Smooth muscle cell of the brain vasculature (primary cell): Measurements from ENCODE around the gene DUSP11.
"Not testable (repeated sequence)": the region's sequence is repeated elsewhere in the genome, so short reads cannot be mapped to it uniquely, and the experiment has no call there.

ENCODE experiments used
- DNase-seq: peaks from one replicate; pipeline ENCODE4 v3.0.0-alpha.2; 2012; ENCODE audit warnings: low read depth, low spot score

DUSP11 gene

DNA sequence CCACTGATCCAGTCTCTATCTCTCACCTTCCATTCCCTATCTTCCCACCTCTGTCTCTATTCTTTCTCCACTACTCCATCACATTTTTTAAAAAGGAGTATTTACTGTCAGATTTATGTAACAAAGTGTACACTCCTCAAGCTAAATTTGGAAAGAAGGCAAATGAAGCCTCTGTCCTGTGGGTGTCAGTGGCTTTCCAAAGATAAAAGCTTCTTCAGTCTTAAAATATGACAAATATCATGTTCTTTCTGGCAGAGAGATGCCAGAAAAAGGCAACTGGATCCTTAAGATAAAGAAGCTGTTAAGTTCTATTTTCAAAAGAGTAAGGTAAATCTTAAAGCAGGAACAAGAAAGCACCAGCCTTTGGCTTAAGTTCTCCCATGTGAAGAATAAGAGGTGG is 7.1 kb downstream of the DUSP11 start:
- DNase-seq = no peak

GRCh38 chr2:73770725-73771124 is 9.2 kb downstream of the DUSP11 start:
- DNase-seq = no peak

DNA sequence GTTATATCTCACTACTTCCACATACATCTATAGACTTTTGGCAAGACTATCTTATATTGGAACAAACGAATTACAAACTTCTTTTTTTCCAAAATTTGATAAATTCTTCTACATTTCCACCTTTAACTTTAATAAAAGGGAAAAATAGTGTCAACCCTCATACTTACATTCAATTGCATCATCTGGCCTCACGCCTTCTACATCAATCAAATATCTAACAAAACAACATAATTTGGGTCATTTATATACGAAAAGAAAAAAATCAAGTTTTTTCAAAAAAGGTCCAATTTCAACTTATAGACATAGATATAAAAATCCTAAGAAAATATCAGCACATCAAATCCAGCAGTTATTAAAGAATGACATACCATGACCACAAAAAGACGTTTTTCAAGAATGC is 12.9 kb downstream of the DUSP11 start:
- DNase-seq = no peak

DNA sequence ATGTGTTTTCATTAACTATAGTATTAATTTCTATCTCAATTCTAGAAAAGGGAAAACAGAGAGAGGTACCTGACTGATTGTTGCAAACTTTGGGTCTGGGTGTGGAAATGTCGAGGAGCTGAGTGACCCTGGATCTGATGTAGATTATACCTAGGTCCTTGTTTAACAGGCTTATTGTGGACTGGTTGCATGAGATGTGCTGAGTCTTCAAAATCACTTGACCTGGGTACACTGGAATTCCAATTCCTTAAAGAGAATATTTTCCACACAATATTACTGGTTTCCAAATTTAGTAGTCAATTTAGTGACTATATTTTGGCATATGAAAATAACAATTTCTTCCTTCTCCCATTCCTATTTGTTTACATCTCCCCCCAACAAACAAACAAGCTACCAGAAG is 13.6 kb downstream of the DUSP11 start:
- DNase-seq = no peak

- no peak for DNase-seq
Measured at GRCh38 chr2:73764945-73765344, 15.0 kb downstream of the DUSP11 start.

- DNase-seq = no peak
Measured at GRCh38 chr2:73762571-73762970, 17.3 kb downstream of the DUSP11 start.

GRCh38 chr2:73759904-73760303 is 20.0 kb downstream of the DUSP11 start:
- no peak for DNase-seq

- DNase-seq = no peak
Measured at GRCh38 chr2:73759285-73759764, 20.6 kb downstream of the DUSP11 start.

GRCh38 chr2:73754332-73754731 is 25.6 kb downstream of the DUSP11 start:
- not testable (repeated sequence) for DNase-seq

DNA sequence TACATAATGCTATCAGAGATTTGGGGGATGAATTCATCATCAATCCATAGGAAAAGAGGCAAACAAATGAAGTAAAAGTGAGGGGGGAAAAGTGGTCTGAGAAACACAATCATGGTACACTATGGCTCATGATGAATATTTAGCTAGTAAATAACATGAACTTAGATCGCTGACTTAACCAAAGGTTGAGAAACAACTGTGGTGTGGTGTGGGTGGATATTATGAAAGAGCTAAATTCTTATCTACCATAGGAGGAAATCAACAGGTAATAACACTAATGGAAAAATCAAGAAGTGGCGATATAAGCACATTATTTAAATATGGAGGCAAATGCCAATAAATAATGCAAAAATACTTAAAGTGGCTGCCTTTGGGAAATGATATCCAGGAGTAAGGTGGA is 30.6 kb downstream of the DUSP11 start:
- DNase-seq = no peak

- DNase-seq = no peak
Measured at GRCh38 chr2:73746877-73747208, 33.1 kb downstream of the DUSP11 start.

GRCh38 chr2:73746015-73746876 is 33.7 kb downstream of the DUSP11 start:
- DNase-seq = no peak

DNA sequence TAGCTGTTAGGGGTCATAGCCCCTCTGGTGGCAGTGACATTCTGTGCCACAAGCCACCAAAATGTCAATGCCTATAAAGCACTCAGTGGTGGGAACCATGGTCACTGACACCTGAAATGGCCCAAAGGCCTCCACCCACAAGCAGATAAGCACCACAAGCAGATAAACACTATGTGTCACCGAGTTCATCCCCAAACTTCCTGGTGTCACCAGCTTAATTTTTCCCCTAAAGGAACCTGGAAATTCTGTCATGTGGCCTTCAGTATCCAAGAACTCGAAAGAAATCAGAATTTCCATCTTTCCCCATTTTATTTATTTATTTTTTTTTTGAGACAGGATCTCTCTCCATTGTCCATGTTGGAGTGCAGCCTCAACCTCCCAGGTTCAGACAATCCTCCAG is 39.1 kb downstream of the DUSP11 start:
- no peak for DNase-seq

GRCh38 chr2:73739101-73739500 is 40.8 kb downstream of the DUSP11 start:
- DNase-seq = no peak

DNA sequence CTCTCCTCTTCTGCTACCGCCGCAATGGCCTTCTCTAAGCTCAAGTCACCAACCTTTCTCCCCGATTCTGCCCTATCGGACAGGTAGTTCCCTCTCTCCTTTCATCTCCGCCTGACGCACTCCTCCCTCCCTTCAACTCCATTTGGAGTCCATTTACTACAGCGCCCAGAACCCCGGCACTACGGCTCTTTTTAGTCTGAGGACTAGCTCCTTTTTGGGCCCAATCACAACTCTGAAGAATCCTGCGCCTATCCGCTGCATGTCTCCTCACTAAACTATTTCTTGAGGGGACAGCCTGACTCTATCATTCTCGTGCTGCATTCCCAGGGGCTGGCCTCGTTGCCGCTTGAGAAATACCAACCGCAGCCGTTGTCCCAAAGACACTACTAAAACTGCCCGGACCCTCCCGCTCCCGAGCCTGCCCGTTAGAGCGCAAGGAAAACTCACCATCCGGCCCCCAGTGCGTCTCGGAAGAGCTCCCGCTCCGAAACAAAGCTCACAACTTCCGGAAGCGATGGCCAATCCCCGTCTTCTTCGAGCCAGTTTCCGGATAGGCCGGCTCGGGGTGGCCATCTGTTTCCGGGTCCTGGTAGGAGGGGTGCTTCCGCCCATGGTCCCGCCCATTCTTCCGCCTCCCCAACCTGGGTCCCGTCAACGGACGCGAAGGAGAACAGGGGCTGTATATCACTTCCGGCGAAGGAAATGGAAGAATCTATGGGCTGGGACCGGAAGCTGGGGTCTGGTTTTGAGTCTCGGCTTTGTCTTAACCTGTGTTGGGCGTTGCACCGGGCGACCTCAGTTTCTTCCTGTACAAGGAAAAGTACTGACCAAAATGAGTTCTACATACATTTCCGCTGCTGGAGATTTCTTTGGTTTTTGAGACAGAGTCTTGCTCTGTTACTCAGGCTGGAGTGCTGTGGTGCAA is 42.8 kb downstream of the DUSP11 start, which contains the start of gene TPRKB:
Gene TPRKB, minus strand, starts transcription at position 491 of the 925 bp plus-strand sequence. CDS start 2,776 bp downstream, outside the sequence.
- peak; percentile 90 for DNase-seq

DNA sequence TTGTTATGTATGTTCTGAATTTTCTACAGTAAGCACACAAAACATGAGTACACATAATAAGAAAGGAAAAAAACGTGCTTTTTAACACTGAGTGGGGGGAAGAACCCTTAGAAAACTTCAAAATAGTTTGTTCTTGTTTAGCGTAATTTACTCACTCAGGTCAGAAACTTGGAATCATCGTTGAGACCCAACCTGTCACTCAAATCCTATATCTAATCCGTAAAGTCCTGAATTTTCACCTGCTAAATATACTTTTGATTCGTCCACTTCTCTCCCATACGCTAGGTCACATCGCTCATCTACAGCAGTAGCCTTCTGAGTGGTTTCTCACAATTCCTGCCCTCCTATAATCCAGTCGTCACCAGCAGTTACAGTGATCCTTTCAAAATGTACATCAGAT is 43.5 kb downstream of the DUSP11 start:
- no peak for DNase-seq

DNA sequence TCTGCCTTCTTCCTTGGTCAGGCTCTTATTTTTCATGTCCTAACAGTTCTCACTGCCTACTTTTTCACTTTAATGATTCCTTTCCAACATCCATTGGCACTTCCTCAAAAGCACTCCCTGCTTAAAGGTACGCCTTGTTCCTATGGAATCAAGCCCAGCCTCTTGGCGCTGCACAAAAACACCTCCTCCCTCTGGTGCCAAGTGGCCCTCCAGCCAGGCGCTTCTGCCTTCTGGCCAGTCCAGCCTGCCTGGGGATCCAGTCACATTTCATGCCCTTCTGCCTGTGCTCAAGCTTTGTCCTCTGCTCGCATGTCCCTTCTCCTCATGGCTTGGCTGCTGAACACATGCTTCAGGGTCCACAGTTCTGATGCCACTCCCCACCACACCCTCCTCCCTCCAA is 49.1 kb downstream of the DUSP11 start:
- no peak for DNase-seq

DNA sequence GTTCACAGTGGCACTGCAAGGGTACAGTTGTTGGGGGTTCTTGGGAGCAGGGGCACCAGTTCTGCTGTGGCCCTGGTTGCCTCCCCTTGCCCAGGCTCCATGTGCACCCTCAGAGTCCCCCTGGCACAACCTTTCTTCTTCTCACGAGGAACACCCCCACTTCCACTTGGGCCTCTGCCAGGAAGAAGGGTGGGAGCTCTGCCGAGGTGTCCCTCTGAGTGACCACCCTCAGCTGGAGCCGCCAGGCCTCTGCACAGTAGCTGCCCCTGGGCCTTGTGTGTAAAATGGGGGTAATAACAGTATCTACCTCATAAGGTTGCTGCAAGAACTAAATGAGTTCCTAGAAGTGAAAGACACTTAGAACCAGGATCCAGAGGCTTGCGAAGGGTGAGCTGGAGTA is 51.2 kb downstream of the DUSP11 start:
- no peak for DNase-seq

DNA sequence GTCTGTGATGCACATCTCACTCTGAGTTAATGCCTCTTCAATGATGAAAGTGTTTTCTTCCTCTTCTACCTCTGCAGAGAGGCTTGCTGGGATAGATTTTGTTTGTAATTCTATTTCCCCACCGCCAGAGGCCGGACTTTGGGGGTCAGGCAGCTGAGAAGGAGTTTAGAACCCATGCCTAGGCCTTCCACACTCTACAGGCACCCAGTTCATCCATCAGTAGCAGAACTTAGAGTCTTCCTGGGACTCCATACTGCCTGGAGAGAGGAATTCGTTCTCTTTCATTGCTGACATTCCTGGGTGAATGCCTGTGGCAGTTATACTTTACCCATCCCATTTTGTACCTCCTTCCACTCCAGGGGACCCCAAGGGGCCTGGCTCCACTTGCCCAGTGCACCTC is 51.9 kb downstream of the DUSP11 start:
- no peak for DNase-seq

DNA sequence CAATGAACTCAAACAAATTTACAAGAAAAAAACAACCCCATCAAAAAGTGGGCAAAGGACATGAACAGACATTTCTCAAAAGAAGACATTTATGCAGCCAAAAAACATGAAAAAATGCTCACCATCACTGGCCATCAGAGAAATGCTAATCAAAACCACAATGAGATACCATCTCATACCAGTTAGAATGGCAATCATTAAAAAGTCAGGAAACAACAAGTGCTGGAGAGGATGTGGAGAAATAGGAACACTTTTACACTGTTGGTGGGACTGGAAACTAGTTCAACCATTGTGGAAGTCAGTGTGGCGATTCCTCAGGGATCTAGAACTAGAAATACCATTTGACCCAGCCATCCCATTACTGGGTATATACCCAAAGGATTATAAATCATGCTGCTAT is 53.2 kb downstream of the DUSP11 start:
- not testable (repeated sequence) for DNase-seq

DNA sequence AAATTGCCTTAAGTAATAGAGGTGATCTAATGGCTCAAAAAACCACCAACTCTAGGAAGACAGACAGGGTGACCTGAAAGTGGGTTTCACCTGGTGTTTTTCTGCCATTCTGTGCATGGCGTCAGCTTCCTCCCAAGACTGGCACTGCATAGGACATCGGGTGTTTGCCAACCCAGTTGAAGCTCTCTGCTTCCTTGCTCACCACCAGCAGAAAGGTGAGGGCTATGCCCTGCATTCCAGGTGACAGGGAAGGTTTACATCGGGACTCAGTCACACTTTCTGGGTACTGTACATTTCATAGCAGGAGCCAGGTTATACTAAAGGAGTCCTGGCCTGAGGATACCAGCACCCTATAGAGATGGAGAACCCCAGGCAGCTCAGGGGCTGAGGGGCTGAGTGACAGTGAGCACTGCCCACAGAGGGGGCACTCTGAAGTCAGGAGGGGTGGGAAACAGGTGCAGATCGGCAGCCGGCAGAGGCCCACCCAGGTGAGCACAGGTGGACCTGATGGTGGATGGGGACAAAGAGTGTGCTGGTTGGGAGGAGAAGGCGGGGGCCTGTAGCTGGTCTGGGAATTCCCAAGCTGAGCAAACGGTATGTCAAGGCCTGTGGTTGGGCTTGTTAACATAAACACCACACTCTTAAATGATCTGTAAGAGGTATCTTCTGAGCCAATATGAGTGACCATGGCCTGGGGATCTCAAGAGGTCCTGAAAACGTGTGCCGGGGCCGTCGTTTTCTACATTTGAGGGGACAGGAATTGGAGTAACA is 60.9 kb downstream of the DUSP11 start:
- DNase-seq = no peak

DNA sequence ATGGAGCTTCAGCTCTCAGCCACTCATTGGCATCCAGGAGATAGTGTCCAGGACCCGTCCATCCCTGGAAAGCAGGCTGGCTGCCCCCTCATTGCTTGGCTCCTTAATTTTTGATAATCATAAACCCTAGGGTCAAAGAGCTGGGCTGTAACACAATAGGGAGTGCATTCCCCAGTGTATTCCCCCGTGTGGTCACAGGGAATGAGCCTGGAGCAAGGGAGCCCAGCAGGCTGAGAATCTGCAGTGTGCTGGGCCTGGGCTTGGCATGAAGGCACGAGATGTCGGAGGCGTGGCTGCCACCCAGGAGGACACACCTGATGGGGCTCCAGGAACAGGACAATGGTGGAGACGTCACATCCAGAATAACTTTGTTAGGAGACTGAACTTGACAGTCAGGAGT is 61.5 kb downstream of the DUSP11 start:
- no peak for DNase-seq
